ENCODE results near the gene ADRA2B. TPM values are rescaled to one million over a fixed set of nuclear protein-coding genes. Genes with fewer than 3 reads are reported as not detected.

The ADRA2B gene
- total and polyA plus RNA-seq, 2 experiments from 2014 or later, result not detected

DNA sequence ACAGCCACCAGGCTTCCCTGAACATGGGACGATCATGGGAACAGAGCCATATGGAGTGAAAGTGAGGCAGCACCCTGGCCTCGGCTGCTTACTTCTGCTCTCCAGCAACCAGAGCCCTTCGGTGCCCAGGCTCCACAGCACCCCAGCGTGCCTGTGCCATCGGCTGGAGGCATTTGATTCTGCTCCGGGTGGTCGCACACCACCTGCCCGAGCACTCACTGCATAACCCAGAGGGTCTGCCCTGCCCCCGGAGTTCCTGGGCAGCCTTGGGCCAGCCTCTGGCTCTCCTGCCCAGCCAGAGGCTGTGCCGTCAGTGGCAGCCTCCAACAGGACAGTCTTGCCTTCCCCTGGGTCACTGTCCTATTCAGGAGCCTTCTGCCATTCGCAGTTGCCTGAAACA lies 18.1 kb upstream of the ADRA2B start:
- 57 to 63% methylated on average over 11 of the region's 11 CpGs for WGBS, 2 experiments (ENCODE audit: low coverage in 1 of 2, low lambda C conversion rate in 2 of 2, missing lambda C conversion rate in 2 of 2)
- no peak for DNase-seq
- H3K9me2 ChIP-seq (ENCODE audit: insufficient read depth), result no peaks in the 10 kb centered on the region
- in situ Hi-C loops (cut with MboI), result no loop called here
- no peak overlapping the region for H3K27ac ChIP-seq
- H2AFZ ChIP-seq, result no peak overlapping the region
- no peaks in the 10 kb centered on the region for H3K36me3 ChIP-seq (ENCODE audit: low read depth)
- no peaks in the 10 kb centered on the region for H3K9me3 ChIP-seq (ENCODE audit: low read depth)
- no peak overlapping the region for H3K4me3 ChIP-seq
- H4K20me1 ChIP-seq (ENCODE audit: insufficient read depth), result no peaks in the 10 kb centered on the region
- no peak overlapping the region for H3K4me2 ChIP-seq (ENCODE audit: unreplicated experiment)
- no peaks in the 10 kb centered on the region for H3K4me1 ChIP-seq (ENCODE audit: insufficient read depth)
- TF ChIP-seq EZH2 (IDR thresholded peaks at IDR 0.05; ENCODE audit: insufficient read depth, poor library complexity, severe bottlenecking), result no peak
- no peak for TF ChIP-seq EZH2phosphoT487 (IDR thresholded peaks at IDR 0.05; ENCODE audit: insufficient read depth, low read depth)
- H3K79me2 ChIP-seq (ENCODE audit: insufficient read depth), result no peaks in the 10 kb centered on the region
- H3K27me3 ChIP-seq (replicated peaks; ENCODE audit: insufficient read depth), result no peaks in the 10 kb centered on the region
- no peak overlapping the region for H3K9ac ChIP-seq
- H3F3A ChIP-seq (ENCODE audit: insufficient read depth), result no peaks in the 10 kb centered on the region

DNA sequence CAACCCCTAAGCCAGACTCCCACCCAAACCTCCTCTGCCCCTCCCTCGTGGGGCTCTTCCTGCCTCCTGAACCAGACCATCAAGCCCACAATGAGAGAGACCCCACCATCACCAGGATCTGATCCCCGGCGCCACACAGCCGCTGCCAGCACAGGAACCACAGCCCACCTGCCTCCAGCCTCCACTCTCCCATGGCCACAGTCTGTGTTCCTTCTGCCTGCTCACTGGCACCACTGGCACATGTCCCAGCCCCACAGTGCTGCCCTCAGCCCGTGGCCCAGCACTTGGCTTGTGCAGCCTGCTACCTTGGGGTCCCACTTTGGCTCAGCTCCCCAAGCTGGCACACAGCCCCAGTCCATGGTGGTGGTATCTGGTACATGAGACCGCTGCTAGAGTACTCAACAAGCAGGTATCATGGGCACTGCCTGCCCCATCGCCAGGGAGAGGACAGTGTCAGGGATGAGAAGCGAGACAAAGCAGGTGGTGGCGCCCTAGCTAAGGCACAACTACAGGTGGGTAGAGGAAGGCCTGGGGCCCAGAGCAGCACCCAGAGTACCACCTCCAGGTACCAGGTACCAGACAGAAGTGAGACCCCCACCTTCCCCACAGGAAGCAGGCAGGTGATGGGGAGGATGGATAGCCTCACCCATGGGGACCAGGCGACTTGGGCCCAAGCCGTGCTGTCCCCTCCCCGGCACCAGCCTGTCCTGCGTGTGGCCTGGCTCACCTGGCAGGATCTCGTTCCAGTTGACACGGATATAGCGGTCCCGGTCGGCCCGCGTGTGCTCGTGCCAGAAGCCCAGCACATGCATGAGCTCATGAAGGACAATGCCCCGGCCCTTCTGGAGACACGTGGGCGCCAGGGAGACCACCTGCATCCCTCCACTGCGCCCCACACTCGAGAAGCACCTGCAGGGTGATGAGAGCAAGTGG lies 15.7 kb upstream of the ADRA2B start:
- DNase-seq, result no peak
- Histone ChIP-seq H3K4me3 (no peak overlapping the region), H3K9ac (no peak overlapping the region), H3K9me3 (ENCODE audit: low read depth) (no peaks in the 10 kb centered on the region), H3F3A (ENCODE audit: insufficient read depth) (no peaks in the 10 kb centered on the region), H4K20me1 (ENCODE audit: insufficient read depth) (no peaks in the 10 kb centered on the region), H3K27ac (no peak overlapping the region), H3K9me2 (ENCODE audit: insufficient read depth) (no peaks in the 10 kb centered on the region), H3K27me3 (replicated peaks; ENCODE audit: insufficient read depth) (no peaks in the 10 kb centered on the region), H3K4me2 (ENCODE audit: unreplicated experiment) (no peak overlapping the region), H3K4me1 (ENCODE audit: insufficient read depth) (no peaks in the 10 kb centered on the region), H2AFZ (no peak overlapping the region), H3K36me3 (ENCODE audit: low read depth) (no peaks in the 10 kb centered on the region), H3K79me2 (ENCODE audit: insufficient read depth) (no peaks in the 10 kb centered on the region)
- WGBS, 2 experiments (ENCODE audit: low coverage in 1 of 2, low lambda C conversion rate in 2 of 2, missing lambda C conversion rate in 2 of 2), result 67 to 77% methylated on average over 22 to 26 of the region's 26 CpGs
- in situ Hi-C loops (cut with MboI), result no loop called here
- no peak for TF ChIP-seq EZH2phosphoT487 (IDR thresholded peaks at IDR 0.05; ENCODE audit: insufficient read depth, low read depth)
- TF ChIP-seq EZH2 (IDR thresholded peaks at IDR 0.05; ENCODE audit: insufficient read depth, poor library complexity, severe bottlenecking), result no peak

DNA sequence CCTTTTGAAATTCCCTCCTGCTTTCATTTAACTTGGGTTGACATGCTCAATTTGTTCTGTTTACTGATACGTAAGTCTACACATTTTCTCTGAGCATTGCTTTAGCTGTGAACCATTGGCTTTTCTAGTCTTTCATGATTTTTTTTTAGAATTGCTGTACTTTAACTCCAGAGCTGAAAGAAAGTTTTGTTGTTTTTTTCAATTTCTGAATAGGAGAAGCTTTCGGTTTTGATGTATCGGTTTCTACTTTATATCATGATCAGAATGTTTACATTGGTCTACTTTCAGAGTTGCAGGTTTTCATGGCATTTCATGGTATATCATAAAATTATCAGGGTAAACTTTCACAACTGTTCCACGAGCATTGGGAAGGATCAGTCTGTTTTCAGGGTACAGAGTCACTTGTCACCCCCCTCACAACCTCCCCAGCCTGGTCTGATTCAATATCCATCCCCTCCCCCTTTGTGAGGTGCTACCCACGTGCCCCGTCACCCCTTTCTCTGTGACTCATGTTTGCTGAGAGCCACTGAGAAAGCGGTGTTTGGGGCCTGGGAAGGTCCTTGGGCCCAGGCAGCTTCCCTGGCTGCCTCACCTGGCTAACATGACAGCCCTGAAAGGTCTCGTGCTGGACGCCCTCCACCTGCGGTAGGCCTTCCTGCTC lies 14.9 kb upstream of the ADRA2B start:
- TF ChIP-seq EZH2 (IDR thresholded peaks at IDR 0.05; ENCODE audit: insufficient read depth, poor library complexity, severe bottlenecking), result no peak
- no peak for TF ChIP-seq EZH2phosphoT487 (IDR thresholded peaks at IDR 0.05; ENCODE audit: insufficient read depth, low read depth)
- Histone ChIP-seq H2AFZ (no peak overlapping the region), H4K20me1 (ENCODE audit: insufficient read depth) (no peaks in the 10 kb centered on the region), H3K9me3 (ENCODE audit: low read depth) (no peaks in the 10 kb centered on the region), H3K79me2 (ENCODE audit: insufficient read depth) (no peaks in the 10 kb centered on the region), H3K9ac (no peak overlapping the region), H3K4me1 (ENCODE audit: insufficient read depth) (no peaks in the 10 kb centered on the region), H3K9me2 (ENCODE audit: insufficient read depth) (no peaks in the 10 kb centered on the region), H3F3A (ENCODE audit: insufficient read depth) (no peaks in the 10 kb centered on the region), H3K4me3 (no peak overlapping the region), H3K36me3 (ENCODE audit: low read depth) (no peaks in the 10 kb centered on the region), H3K27ac (no peak overlapping the region), H3K4me2 (ENCODE audit: unreplicated experiment) (no peak overlapping the region), H3K27me3 (replicated peaks; ENCODE audit: insufficient read depth) (no peaks in the 10 kb centered on the region)
- in situ Hi-C loops (cut with MboI), result no loop called here
- no peak for DNase-seq
- 64 to 69% methylated on average over 10 of the region's 10 CpGs for WGBS, 2 experiments (ENCODE audit: low coverage in 1 of 2, low lambda C conversion rate in 2 of 2, missing lambda C conversion rate in 2 of 2)

GRCh38 chr2:96130483-96130882 lies 14.1 kb upstream of the ADRA2B start:
- H3K4me1 ChIP-seq (ENCODE audit: insufficient read depth), result no peaks in the 10 kb centered on the region
- no peak overlapping the region for H3K4me3 ChIP-seq
- WGBS, 2 experiments (ENCODE audit: low coverage in 1 of 2, low lambda C conversion rate in 2 of 2, missing lambda C conversion rate in 2 of 2), result 68 to 76% methylated on average over 4 of the region's 4 CpGs
- H3K27me3 ChIP-seq (replicated peaks; ENCODE audit: insufficient read depth), result 0 out of 2 replicates have a peak, but pooled peaks cover 1% of the 10 kb centered on the region
- H3K9me3 ChIP-seq (ENCODE audit: low read depth), result no peaks in the 10 kb centered on the region
- H3K9ac ChIP-seq, result no peak overlapping the region
- TF ChIP-seq EZH2 (IDR thresholded peaks at IDR 0.05; ENCODE audit: insufficient read depth, poor library complexity, severe bottlenecking), result no peak
- no peak for TF ChIP-seq EZH2phosphoT487 (IDR thresholded peaks at IDR 0.05; ENCODE audit: insufficient read depth, low read depth)
- H3K79me2 ChIP-seq (ENCODE audit: insufficient read depth), result no peaks in the 10 kb centered on the region
- H4K20me1 ChIP-seq (ENCODE audit: insufficient read depth), result no peaks in the 10 kb centered on the region
- no peak overlapping the region for H3K4me2 ChIP-seq (ENCODE audit: unreplicated experiment)
- H3K9me2 ChIP-seq (ENCODE audit: insufficient read depth), result no peaks in the 10 kb centered on the region
- DNase-seq, result no peak
- H2AFZ ChIP-seq, result no peak overlapping the region
- H3K36me3 ChIP-seq (ENCODE audit: low read depth), result no peaks in the 10 kb centered on the region
- in situ Hi-C loops (cut with MboI), result no loop called here
- H3F3A ChIP-seq (ENCODE audit: insufficient read depth), result no peaks in the 10 kb centered on the region
- H3K27ac ChIP-seq, result no peak overlapping the region
